ENCODE results near the gene KLHDC7B.

KLHDC7B gene

GRCh38 chr22:50548921-50549790 lies 3.5 kb downstream of the KLHDC7B start:
- DNase-seq, result no peak

GRCh38 chr22:50550395-50550794 lies 4.7 kb downstream of the KLHDC7B start:
- DNase-seq, result no peak

- no peak for DNase-seq
Measured at GRCh38 chr22:50551160-50551752, 5.6 kb downstream of the KLHDC7B start.

GRCh38 chr22:50553310-50553709 lies 7.6 kb downstream of the KLHDC7B start:
- no peak for DNase-seq

GRCh38 chr22:50556703-50557102 lies 11.0 kb downstream of the KLHDC7B start:
- no peak for DNase-seq

- DNase-seq, result no peak
Measured at GRCh38 chr22:50560034-50560433, 14.3 kb downstream of the KLHDC7B start.

GRCh38 chr22:50561401-50562358 lies 16.0 kb downstream of the KLHDC7B start:
- DNase-seq, result no peak

- DNase-seq, result peak; percentile 96
Measured at GRCh38 chr22:50562523-50563412, 17.1 kb downstream of the KLHDC7B start, which contains the start of gene SYCE3. Gene SYCE3, minus strand, starts transcription at chr22:50562919. Its CDS starts 6,514 bp downstream, at chr22:50556405.

GRCh38 chr22:50563413-50564160 lies 17.9 kb downstream of the KLHDC7B start:
- no peak for DNase-seq

GRCh38 chr22:50564289-50564688 lies 18.6 kb downstream of the KLHDC7B start:
- DNase-seq, result no peak

GRCh38 chr22:50567721-50568252 lies 22.1 kb downstream of the KLHDC7B start:
- no peak for DNase-seq

- no peak for DNase-seq
Measured at GRCh38 chr22:50568626-50569025, 22.9 kb downstream of the KLHDC7B start.

- no peak for DNase-seq
Measured at GRCh38 chr22:50569041-50569459, 23.4 kb downstream of the KLHDC7B start.

- no peak for DNase-seq
Measured at GRCh38 chr22:50569896-50570535, 24.3 kb downstream of the KLHDC7B start.

- no peak for DNase-seq
Measured at GRCh38 chr22:50570861-50571260, 25.2 kb downstream of the KLHDC7B start.

GRCh38 chr22:50571264-50572175 lies 25.8 kb downstream of the KLHDC7B start:
- no peak for DNase-seq

GRCh38 chr22:50572965-50573364 lies 27.3 kb downstream of the KLHDC7B start:
- DNase-seq, result no peak

GRCh38 chr22:50573491-50574382 lies 28.0 kb downstream of the KLHDC7B start:
- no peak for DNase-seq

All from hematopoietic multipotent progenitor cell treated with erythropoietin and hydrocortisone succinate and interleukin-3 and kit ligand, for 8 days (in vitro differentiated cells).